IMR-90 (cell line): ENCODE data around the gene SLC34A2. TPM values are rescaled to one million over a fixed set of nuclear protein-coding genes. Genes with fewer than 3 reads are reported as not detected.

Experiments
- ATAC-seq: fragments of 200-7000 bp; cut with Tn5 transposase; 2 replicates; pipeline ENCODE4 v1.9.1; 2020; ENCODE audit warnings: low read depth, mild to moderate bottlenecking, moderate library complexity
- BruUV-seq: library from RNA; stranded (reverse); fragments of 400-500 nt; replicated peaks from 2 replicates; lab custom pipeline; 2021; lab: Mats Ljungman, UMichigan
- CTCF ChIA-PET: fragments of 300-600 bp; formaldehyde crosslinking; extraction: SDS; loops from one replicate; lab custom pipeline; 2021; ENCODE audit warnings: antibody characterized with exemption; lab: Yijun Ruan, JAX
- POLR2A ChIA-PET: fragments of 300-600 bp; sonication (Branson Sonifier 250); formaldehyde crosslinking; loops from one replicate; lab custom pipeline; 2022; ENCODE audit warnings: antibody characterized with exemption; ENCODE audit not compliant: unreplicated experiment; lab: Charles Lee
- DNase-seq: peaks from one replicate; pipeline ENCODE4 v3.0.0; 2013
- H2AFZ ChIP-seq: replicated peaks from 2 replicates; pipeline ENCODE3; 2013; ENCODE audit warnings: low read length, mild to moderate bottlenecking; ENCODE audit not compliant: poor library complexity
- H2AK5ac ChIP-seq: 2 replicates; pipeline ENCODE4 v1.6.1; 2013; ENCODE audit warnings: low read depth, low read length, inconsistent platforms
- H2AK9ac ChIP-seq: replicated peaks from 2 replicates; pipeline ENCODE3; 2013; ENCODE audit warnings: mild to moderate bottlenecking, low read depth, low read length, moderate library complexity; ENCODE audit not compliant: poor library complexity
- H2BK120ac ChIP-seq: 2 replicates; pipeline ENCODE4 v1.6.1; 2013; ENCODE audit warnings: low read depth, low read length, inconsistent platforms
- H2BK15ac ChIP-seq: 3 replicates; pipeline ENCODE4 v1.6.1; 2013; ENCODE audit warnings: low read depth, low read length, inconsistent platforms
- H2BK20ac ChIP-seq: 2 replicates; pipeline ENCODE4 v1.6.1; 2013; ENCODE audit warnings: low read depth, mild to moderate bottlenecking, inconsistent platforms, low read length, moderate library complexity
- H2BK5ac ChIP-seq: 2 replicates; pipeline ENCODE4 v1.6.1; 2013; ENCODE audit warnings: mild to moderate bottlenecking, low read depth, low read length, inconsistent platforms; ENCODE audit not compliant: poor library complexity, severe bottlenecking
- H3K14ac ChIP-seq: replicated peaks from 2 replicates; pipeline ENCODE4 v1.6.1; 2013; ENCODE audit warnings: low read depth, low read length, inconsistent platforms
- H3K18ac ChIP-seq: 2 replicates; pipeline ENCODE4 v1.6.1; 2013; ENCODE audit warnings: low read depth, low read length, control low read depth
- H3K23ac ChIP-seq: 2 replicates; pipeline ENCODE4 v1.6.1; 2013; ENCODE audit warnings: low read depth, low read length, inconsistent platforms
- H3K27ac ChIP-seq: 2 replicates; pipeline ENCODE4 v1.5.1; 2013; ENCODE audit warnings: mild to moderate bottlenecking, control low read depth, low read length; ENCODE audit not compliant: insufficient read depth
- H3K27me3 ChIP-seq: 2 replicates; pipeline ENCODE4 v1.6.1; 2013; ENCODE audit warnings: low read length; ENCODE audit not compliant: control insufficient read depth, insufficient read depth
- H3K36me3 ChIP-seq: 2 replicates; pipeline ENCODE4 v1.6.1; 2013; ENCODE audit warnings: low read length, mixed read lengths; ENCODE audit not compliant: control insufficient read depth, insufficient read depth
- H3K4ac ChIP-seq: 2 replicates; pipeline ENCODE4 v1.6.1; 2013; ENCODE audit warnings: low read depth, low read length, inconsistent platforms
- H3K4me1 ChIP-seq: 2 replicates; pipeline ENCODE4 v1.6.1; 2013; ENCODE audit warnings: low read length, mixed read lengths; ENCODE audit not compliant: control insufficient read depth, insufficient read depth
- H3K4me2 ChIP-seq: 2 replicates; pipeline ENCODE4 v1.6.1; 2013; ENCODE audit warnings: low read depth, mild to moderate bottlenecking, control low read depth, low read length, moderate library complexity
- H3K4me3 ChIP-seq: 2 replicates; pipeline ENCODE4 v1.5.1; 2013; ENCODE audit warnings: low read depth, mild to moderate bottlenecking, control low read depth, low read length, moderate library complexity; ENCODE audit not compliant: insufficient read depth
- H3K56ac ChIP-seq: 2 replicates; pipeline ENCODE4 v1.6.1; 2013; ENCODE audit warnings: low read length, inconsistent platforms; ENCODE audit not compliant: insufficient read depth; ENCODE audit errors: extremely low read depth
- H3K79me1 ChIP-seq, 2 experiments: 2 replicates each; pipeline ENCODE4 v1.6.1; 2013; ENCODE audit warnings: low read length in 2 of 2, inconsistent platforms in 1 of 2, low read depth in 1 of 2
- H3K9ac ChIP-seq: 2 replicates; pipeline ENCODE4 v1.6.1; 2013; ENCODE audit warnings: low read depth, low read length, control low read depth
- H3K9me1 ChIP-seq: 2 replicates; pipeline ENCODE4 v1.6.1; 2013; ENCODE audit warnings: low read length, inconsistent platforms; ENCODE audit not compliant: insufficient read depth
- H3K9me3 ChIP-seq: 2 replicates; pipeline ENCODE4 v1.6.1; 2013; ENCODE audit warnings: low read length; ENCODE audit not compliant: control insufficient read depth, insufficient read depth
- H4K20me1 ChIP-seq: 2 replicates; pipeline ENCODE4 v1.6.1; 2013; ENCODE audit warnings: low read length, inconsistent platforms; ENCODE audit not compliant: insufficient read depth
- H4K5ac ChIP-seq: 2 replicates; pipeline ENCODE4 v1.6.1; 2013; ENCODE audit warnings: mild to moderate bottlenecking, low read depth, low read length, control low read depth
- H4K8ac ChIP-seq, 2 experiments: 2 replicates each; pipeline ENCODE4 v1.6.1; 2013; ENCODE audit warnings: low read depth in 2 of 2, low read length in 2 of 2, control low read depth in 1 of 2, inconsistent platforms in 1 of 2
- H4K91ac ChIP-seq: 2 replicates; pipeline ENCODE4 v1.6.1; 2013; ENCODE audit warnings: low read depth, low read length, inconsistent platforms; ENCODE audit not compliant: insufficient read depth
- BHLHE40 ChIP-seq: fragments of 150-350 bp; IDR thresholded peaks from 2 replicates; pipeline ENCODE4 v1.6.1; 2016; ENCODE audit warnings: mild to moderate bottlenecking, low read depth, low read length
- CEBPB ChIP-seq: IDR thresholded peaks from 2 replicates; pipeline ENCODE4 v1.6.1; 2012; ENCODE audit warnings: low read depth, low read length, improper control_type of control experiment
- CHD1 ChIP-seq: IDR thresholded peaks from 2 replicates; pipeline ENCODE4 v1.6.1; 2012; ENCODE audit warnings: low read depth, low read length, improper control_type of control experiment
- ELK1 ChIP-seq: fragments of 150-350 bp; IDR thresholded peaks from 2 replicates; pipeline ENCODE4 v1.6.1; 2016; ENCODE audit warnings: low read depth, mild to moderate bottlenecking, low read length, moderate library complexity, borderline replicate concordance
- FOS ChIP-seq: fragments of 150-350 bp; IDR thresholded peaks from 2 replicates; pipeline ENCODE4 v1.6.1; 2016; ENCODE audit warnings: low read depth, low read length
- MAFK ChIP-seq: IDR thresholded peaks from 2 replicates; pipeline ENCODE4 v1.6.1; 2012; ENCODE audit warnings: low read depth, low read length, improper control_type of control experiment
- MAZ ChIP-seq: IDR thresholded peaks from 2 replicates; pipeline ENCODE4 v1.6.1; 2012; ENCODE audit warnings: low read depth, mild to moderate bottlenecking, low read length, improper control_type of control experiment, moderate library complexity, borderline replicate concordance
- MXI1 ChIP-seq: IDR thresholded peaks from 2 replicates; pipeline ENCODE4 v1.6.1; 2012; ENCODE audit warnings: low read depth, mild to moderate bottlenecking, low read length, moderate library complexity, borderline replicate concordance
- NFE2L2 ChIP-seq: fragments of 150-350 bp; IDR thresholded peaks from 2 replicates; pipeline ENCODE4 v1.6.1; 2016; ENCODE audit warnings: low read depth, mild to moderate bottlenecking, low read length
- POLR2A ChIP-seq: IDR thresholded peaks from 2 replicates; pipeline ENCODE4 v1.6.1; 2012; ENCODE audit warnings: mild to moderate bottlenecking, low read depth, low read length
- RAD21 ChIP-seq: IDR thresholded peaks from 2 replicates; pipeline ENCODE4 v1.6.1; 2012; ENCODE audit warnings: low read length, improper control_type of control experiment
- RCOR1 ChIP-seq: IDR thresholded peaks from 2 replicates; pipeline ENCODE4 v1.6.1; 2012; ENCODE audit warnings: mild to moderate bottlenecking, low read length, improper control_type of control experiment; ENCODE audit not compliant: insufficient replicate concordance
- RFX5 ChIP-seq: IDR thresholded peaks from 2 replicates; pipeline ENCODE4 v1.8.0; 2012; ENCODE audit warnings: low read depth, mild to moderate bottlenecking, low read length, moderate library complexity
- SMC3 ChIP-seq: fragments of 150-350 bp; IDR thresholded peaks from 2 replicates; pipeline ENCODE4 v1.6.1; 2016; ENCODE audit warnings: low read depth, mild to moderate bottlenecking, antibody characterized with exemption, low read length, moderate library complexity
- USF2 ChIP-seq: fragments of 150-350 bp; IDR thresholded peaks from 2 replicates; pipeline ENCODE4 v1.6.1; 2017; ENCODE audit warnings: mild to moderate bottlenecking, antibody characterized with exemption, low read length, low read depth
- WGBS, 2 experiments: methylation state at CpG; one replicate each; pipeline versions ENCODE4 v1.1.5 to v1.1.7; 2013; ENCODE audit warnings: missing lambda C conversion rate in 2 of 2; ENCODE audit not compliant: insufficient read length in 1 of 2; ENCODE audit errors: extremely low coverage in 2 of 2; 5-methylcytosine and 5-hydroxymethylcytosine counted together
- dilution Hi-C: fragments of 300-500 bp; cut with HindIII; formaldehyde crosslinking; loops from one replicate; pipeline ENCODE4 v1.14.3; 2018; ENCODE audit warnings: low sequenced_read_pairs; ENCODE audit not compliant: unreplicated experiment
- in situ Hi-C: fragments of 300-500 bp; cut with MboI; formaldehyde crosslinking; loops from 3 replicates; pipeline ENCODE4 v1.14.3; 2019; ENCODE audit warnings: low sequenced_read_pairs, inconsistent platforms, mixed read lengths
- intact Hi-C: fragments of 100-400 bp; cut with micrococcal nuclease; formaldehyde crosslinking; loops from 2 replicates; pipeline ENCODE4 v1.10.0; 2022
- polyA plus RNA-seq, 3 experiments: library from polyadenylated mRNA; depleted of rRNA; stranded (reverse); fragments of >200 nt; gene quantifications; 2 replicates each; pipeline ENCODE4 v1.2.3, GENCODE V29; 2012; ENCODE audit warnings: low replicate concordance in 1 of 3
- total RNA-seq: library from RNA; depleted of rRNA; stranded (reverse); fragments of >200 nt; gene quantifications from 2 replicates; pipeline ENCODE4 v1.2.3, GENCODE V29; 2012
- TF ChIP-seq, protein P1 (sequence below): conservative IDR thresholded peaks from 2 replicates; pipeline ENCODE4 v1.5.1; 2012; ENCODE audit warnings: mild to moderate bottlenecking, low read depth, low read length, improper control_type of control experiment

Gene SLC34A2
- total and polyA plus RNA-seq, 2 of the 4 experiments (the other 2 are of a cell fraction) = not detected

DNA sequence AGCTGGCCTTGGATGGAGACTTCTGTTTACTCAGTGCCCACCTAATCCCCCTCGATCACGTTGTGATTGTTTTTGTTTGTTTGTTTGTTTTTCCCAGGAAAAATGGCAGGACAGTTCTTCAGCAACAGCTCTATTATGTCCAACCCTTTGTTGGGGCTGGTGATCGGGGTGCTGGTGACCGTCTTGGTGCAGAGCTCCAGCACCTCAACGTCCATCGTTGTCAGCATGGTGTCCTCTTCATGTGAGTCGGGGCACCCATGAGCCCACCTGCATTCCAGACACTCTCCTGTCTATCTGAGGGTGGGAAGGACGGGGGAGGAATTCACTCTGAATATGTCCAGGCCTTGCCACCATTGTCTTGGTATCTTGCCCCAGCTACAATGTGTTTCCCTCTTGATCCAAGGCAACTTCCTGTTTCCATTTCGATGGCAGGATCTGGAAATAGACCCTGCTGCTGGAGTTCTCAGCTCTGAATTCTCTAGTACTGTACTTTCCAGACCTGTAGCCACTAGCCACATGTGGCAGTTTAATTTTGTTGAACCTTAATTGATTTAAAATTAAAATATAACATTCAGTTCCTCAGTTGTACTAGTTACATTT is 10.5 kb downstream of the SLC34A2 start:
- TF ChIP-seq, protein P1, sequence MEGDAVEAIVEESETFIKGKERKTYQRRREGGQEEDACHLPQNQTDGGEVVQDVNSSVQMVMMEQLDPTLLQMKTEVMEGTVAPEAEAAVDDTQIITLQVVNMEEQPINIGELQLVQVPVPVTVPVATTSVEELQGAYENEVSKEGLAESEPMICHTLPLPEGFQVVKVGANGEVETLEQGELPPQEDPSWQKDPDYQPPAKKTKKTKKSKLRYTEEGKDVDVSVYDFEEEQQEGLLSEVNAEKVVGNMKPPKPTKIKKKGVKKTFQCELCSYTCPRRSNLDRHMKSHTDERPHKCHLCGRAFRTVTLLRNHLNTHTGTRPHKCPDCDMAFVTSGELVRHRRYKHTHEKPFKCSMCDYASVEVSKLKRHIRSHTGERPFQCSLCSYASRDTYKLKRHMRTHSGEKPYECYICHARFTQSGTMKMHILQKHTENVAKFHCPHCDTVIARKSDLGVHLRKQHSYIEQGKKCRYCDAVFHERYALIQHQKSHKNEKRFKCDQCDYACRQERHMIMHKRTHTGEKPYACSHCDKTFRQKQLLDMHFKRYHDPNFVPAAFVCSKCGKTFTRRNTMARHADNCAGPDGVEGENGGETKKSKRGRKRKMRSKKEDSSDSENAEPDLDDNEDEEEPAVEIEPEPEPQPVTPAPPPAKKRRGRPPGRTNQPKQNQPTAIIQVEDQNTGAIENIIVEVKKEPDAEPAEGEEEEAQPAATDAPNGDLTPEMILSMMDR = no peak
- no peak for TF ChIP-seq POLR2A
- TF ChIP-seq RCOR1 = no peak
- no peak for TF ChIP-seq SMC3
- no peak for TF ChIP-seq NFE2L2
- TF ChIP-seq RAD21 = no peak
- no peak for TF ChIP-seq MXI1
- no peak for TF ChIP-seq BHLHE40
- TF ChIP-seq CEBPB = no peak
- TF ChIP-seq ELK1 = no peak
- no peak for TF ChIP-seq RFX5
- TF ChIP-seq USF2 = no peak
- no peak for TF ChIP-seq MAZ
- no peak for TF ChIP-seq CHD1
- TF ChIP-seq MAFK = no peak
- TF ChIP-seq FOS = no peak
- H3K4me2 ChIP-seq = no peak overlapping the region
- H3K36me3 ChIP-seq = no peaks in the 10 kb centered on the region
- no peak overlapping the region for H3K14ac ChIP-seq
- H3K9me3 ChIP-seq = no peaks in the 10 kb centered on the region
- H4K8ac ChIP-seq = no peak overlapping the region
- no peak overlapping the region for H3K27ac ChIP-seq
- no peak overlapping the region for H3K23ac ChIP-seq
- H3K56ac ChIP-seq = no peak overlapping the region
- H2AK9ac ChIP-seq = no peak overlapping the region
- H4K20me1 ChIP-seq = no peaks in the 10 kb centered on the region
- H2BK20ac ChIP-seq = no peak overlapping the region
- ATAC-seq (no peak), DNase-seq (no peak)
- no peak overlapping the region for H2AFZ ChIP-seq
- ChIA-PET CTCF (no interaction called here), POLR2A (no interaction called here)
- H3K9me1 ChIP-seq = no peaks in the 10 kb centered on the region
- no peak overlapping the region for H2BK120ac ChIP-seq
- in situ Hi-C loops (no loop called here), dilution Hi-C loops (no loop called here), intact Hi-C loops (no loop called here)
- H2BK15ac ChIP-seq = no peak overlapping the region
- no peak overlapping the region for H3K4me3 ChIP-seq
- no peak overlapping the region for H2BK5ac ChIP-seq
- peaks cover 29% of the 10 kb centered on the region for H3K27me3 ChIP-seq
- H3K9ac ChIP-seq = no peak overlapping the region
- H2AK5ac ChIP-seq = no peak overlapping the region
- H3K4ac ChIP-seq = no peak overlapping the region
- H4K5ac ChIP-seq = no peak overlapping the region
- no peaks in the 10 kb centered on the region for H3K79me1 ChIP-seq
- no TSS peak for BruUV-seq
- H3K4me1 ChIP-seq = no peaks in the 10 kb centered on the region
- H4K91ac ChIP-seq = no peak overlapping the region
- no CpG with 5 or more reads among the region's 9 CpGs for WGBS, 2 experiments
- H3K18ac ChIP-seq = no peak overlapping the region
